ENCODE data around the gene SELL. TPM values are rescaled to one million over a fixed set of nuclear protein-coding genes. Genes with fewer than 3 reads are reported as not detected.

Gene SELL
- total and polyA plus RNA-seq, 2 of the 8 experiments (the other 6 are each of a cell fraction or from before 2014, with no cell fraction given) = not detected

GRCh38 chr1:169683661-169684060 is 27.8 kb downstream of the SELL start (continued):
- no peak for TF ChIP-seq CHD7 (IDR thresholded peaks at IDR 0.05; ENCODE audit: insufficient replicate concordance, low read length)
- TF ChIP-seq RNF2 (IDR thresholded peaks at IDR 0.05; ENCODE audit: borderline replicate concordance, low read depth, low read length, missing control alignments, poor library complexity, severe bottlenecking) = no peak
- TF ChIP-seq CHD2 (IDR thresholded peaks at IDR 0.05; ENCODE audit: low read length) = no peak
- no peak for TF ChIP-seq MAX (IDR thresholded peaks at IDR 0.05)
- no peak for TF ChIP-seq BACH1 (IDR thresholded peaks at IDR 0.05; ENCODE audit: low read length)
- TF ChIP-seq EGR1 (IDR thresholded peaks at IDR 0.05; ENCODE audit: borderline replicate concordance, low read depth, low read length) = no peak
- no peak for TF ChIP-seq BRCA1 (IDR thresholded peaks at IDR 0.05; ENCODE audit: low read depth, low read length)
- no peak for TF ChIP-seq TAF7 (optimal IDR thresholded peaks at IDR 0.05; ENCODE audit: borderline replicate concordance, low read depth, low read length)
- no peak for TF ChIP-seq USF2 (IDR thresholded peaks at IDR 0.05; ENCODE audit: low read length)

Measured in H1 (cell line).